Neutrophil (primary cell): ENCODE data around the gene LRRC8C.

Source experiments
- H3K27ac ChIP-seq: fragments of 200-600 bp; sonication (generic); 2 replicates; pipeline ENCODE4 v1.5.1; 2016; ENCODE audit warnings: mild to moderate bottlenecking, moderate library complexity
- H3K27me3 ChIP-seq: fragments of 200-600 bp; sonication (generic); 2 replicates; pipeline ENCODE4 v1.6.0; 2016; ENCODE audit warnings: mild to moderate bottlenecking
- H3K36me3 ChIP-seq: fragments of 200-600 bp; sonication (generic); 2 replicates; pipeline ENCODE4 v1.5.1; 2017
- H3K4me1 ChIP-seq, 2 experiments: fragments of 200-600 bp in 1 of 2; sonication (generic) in 1 of 2; 1 replicate in 1 of 2; 2 replicates in 1 of 2; pipeline versions ENCODE4 v1.5.1 to v1.6.1; 2013 to 2016; ENCODE audit warnings: low read depth in 1 of 2, low read length in 1 of 2, mild to moderate bottlenecking in 1 of 2, moderate library complexity in 1 of 2; ENCODE audit not compliant: control insufficient read depth in 1 of 2, insufficient read depth in 1 of 2
- H3K4me3 ChIP-seq, 2 experiments: fragments of 200-600 bp in 1 of 2; sonication (generic) in 1 of 2; 1 replicate in 1 of 2; 2 replicates in 1 of 2; pipeline ENCODE4 v1.5.1; 2013 to 2016; ENCODE audit warnings: low read depth in 1 of 2, low read length in 1 of 2, mild to moderate bottlenecking in 1 of 2, moderate library complexity in 1 of 2
- H3K9me3 ChIP-seq: fragments of 200-600 bp; sonication (generic); 2 replicates; pipeline ENCODE4 v1.5.1; 2016
- CTCF ChIP-seq: fragments of 200-600 bp; sonication (generic); IDR thresholded peaks from 2 replicates; pipeline ENCODE4 v1.5.1; 2016; ENCODE audit warnings: antibody characterized with exemption

The LRRC8C gene

DNA sequence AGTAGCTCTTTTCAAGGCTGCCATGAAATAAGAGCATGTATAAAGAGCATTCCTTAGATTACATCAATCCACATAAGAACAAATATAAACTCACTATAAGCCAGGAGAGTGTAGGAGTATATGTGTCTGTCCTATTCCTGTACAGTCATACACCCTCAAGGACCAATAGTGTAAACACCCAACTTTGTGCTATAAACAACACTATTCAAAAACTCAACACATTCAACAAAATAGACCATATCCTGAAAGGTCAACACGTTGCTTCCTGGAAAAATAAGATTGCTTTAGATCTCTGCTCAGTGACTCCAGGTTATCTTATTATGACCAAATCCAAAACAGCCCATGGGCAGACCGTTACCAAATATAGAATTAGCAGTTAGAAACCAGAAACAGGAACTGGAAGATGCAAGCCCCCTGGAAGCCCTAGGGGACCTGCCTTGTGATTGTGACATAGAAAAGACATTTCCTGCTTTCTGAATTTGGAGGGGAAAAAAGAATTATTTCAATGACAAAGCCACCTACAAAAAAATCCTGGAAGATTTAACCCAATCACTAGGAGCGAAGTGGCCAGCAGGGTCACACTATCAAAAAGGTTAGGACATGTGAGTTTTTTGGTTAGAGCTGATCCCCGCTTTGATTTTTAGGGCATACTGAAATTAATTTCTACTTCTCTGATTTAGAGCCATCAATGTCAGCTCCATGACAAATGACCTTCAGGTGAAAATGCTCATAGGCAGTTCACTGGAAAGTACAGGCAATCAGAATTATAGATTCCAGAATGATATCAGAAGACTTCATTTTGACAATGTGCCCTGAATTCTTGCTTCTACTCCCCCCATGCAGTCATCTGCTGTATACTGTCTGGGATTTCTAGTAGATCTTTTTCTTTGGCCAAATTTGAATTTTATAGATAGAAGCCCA is 59.9 kb downstream of the LRRC8C start:
- H3K36me3 ChIP-seq: no peaks in the 10 kb centered on the region
- no peak for TF ChIP-seq CTCF
- H3K27ac ChIP-seq: peak overlapping the region; percentile 32
- H3K9me3 ChIP-seq: no peaks in the 10 kb centered on the region
- peaks cover 19 to 22% of the 10 kb centered on the region in 2 experiments for H3K4me1 ChIP-seq
- no peak overlapping the region for H3K4me3 ChIP-seq
- H3K27me3 ChIP-seq: no peaks in the 10 kb centered on the region

DNA sequence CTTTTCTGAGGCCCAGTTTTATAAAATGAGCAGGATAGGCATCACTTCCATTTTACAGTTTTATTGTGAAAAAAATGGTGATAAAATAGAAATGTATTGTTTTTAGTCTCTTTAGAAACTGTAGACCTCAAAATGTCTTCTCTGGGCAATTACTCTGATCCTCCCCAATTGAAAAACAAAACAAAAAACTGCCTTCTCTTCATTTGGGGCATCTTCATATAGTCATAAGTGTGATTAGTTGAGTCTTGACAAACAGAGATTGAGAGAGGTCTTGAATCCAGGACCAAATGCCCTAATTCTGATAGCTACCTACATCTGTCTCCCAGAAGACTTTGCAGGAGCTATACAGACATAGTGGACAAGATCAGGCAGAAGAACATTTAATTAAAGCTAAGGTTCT is 62.9 kb downstream of the LRRC8C start:
- H3K4me3 ChIP-seq: no peak overlapping the region
- H3K27me3 ChIP-seq: no peaks in the 10 kb centered on the region
- H3K27ac ChIP-seq: no peak overlapping the region
- no peaks in the 10 kb centered on the region for H3K36me3 ChIP-seq
- no peaks in the 10 kb centered on the region for H3K9me3 ChIP-seq
- TF ChIP-seq CTCF: no peak
- H3K4me1 ChIP-seq: peaks cover 22 to 24% of the 10 kb centered on the region in 2 experiments

DNA sequence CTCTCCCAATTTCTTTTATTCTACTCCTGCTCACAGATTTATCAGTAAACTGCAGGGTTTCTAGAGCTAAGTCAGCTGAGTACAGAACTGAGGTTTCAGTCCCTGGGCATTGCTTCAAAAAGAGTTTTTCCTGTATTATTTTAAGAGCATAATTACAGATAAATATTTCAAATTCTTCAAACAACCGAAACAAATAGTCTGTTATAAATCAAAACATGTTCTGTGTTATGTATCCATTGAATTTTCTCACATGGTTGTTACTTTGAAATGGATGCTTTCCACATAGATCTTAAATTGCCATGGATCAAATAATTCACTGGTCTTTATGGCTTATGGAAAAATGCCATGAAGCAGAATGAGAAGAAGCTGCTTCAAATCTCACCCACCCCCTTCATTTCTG is 64.5 kb downstream of the LRRC8C start:
- Histone ChIP-seq H3K27ac (no peak overlapping the region), H3K4me1 (peaks cover 22 to 24% of the 10 kb centered on the region in 2 experiments), H3K27me3 (no peaks in the 10 kb centered on the region), H3K36me3 (no peaks in the 10 kb centered on the region), H3K4me3 (no peak overlapping the region), H3K9me3 (no peaks in the 10 kb centered on the region)
- no peak for TF ChIP-seq CTCF

- no peaks in the 10 kb centered on the region for H3K36me3 ChIP-seq
- no peak overlapping the region for H3K4me3 ChIP-seq
- no peak overlapping the region for H3K27ac ChIP-seq
- peaks cover 16 to 20% of the 10 kb centered on the region in 2 experiments for H3K4me1 ChIP-seq
- TF ChIP-seq CTCF: no peak
- no peaks in the 10 kb centered on the region for H3K27me3 ChIP-seq
- H3K9me3 ChIP-seq: no peaks in the 10 kb centered on the region
These were observed 65.2 kb downstream of the LRRC8C start for GRCh38 chr1:89698020-89698560.

DNA sequence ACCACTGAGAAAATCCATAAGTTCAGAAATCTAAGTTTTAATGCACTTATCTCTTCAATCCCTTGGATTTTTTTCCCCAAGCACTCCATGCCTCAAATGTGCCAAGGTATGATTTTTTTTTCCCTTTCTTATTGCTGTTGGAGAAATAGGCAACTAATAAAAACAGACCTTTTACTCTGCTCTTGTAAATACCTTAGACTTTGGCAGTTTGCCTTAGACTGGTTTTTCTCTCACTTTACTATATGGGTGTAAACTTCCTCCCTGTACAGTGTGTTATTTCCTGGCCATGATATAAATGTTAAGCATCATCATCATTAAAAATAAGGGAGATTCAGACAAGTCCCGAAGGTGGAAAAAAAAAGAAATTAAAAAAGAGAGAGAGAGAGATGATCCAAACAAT is 65.7 kb downstream of the LRRC8C start:
- Histone ChIP-seq H3K27ac (no peak overlapping the region), H3K9me3 (no peaks in the 10 kb centered on the region), H3K4me3 (no peak overlapping the region), H3K4me1 (peaks cover 10 to 15% of the 10 kb centered on the region in 2 experiments), H3K27me3 (no peaks in the 10 kb centered on the region), H3K36me3 (no peaks in the 10 kb centered on the region)
- no peak for TF ChIP-seq CTCF
